ENCODE measurements around the gene ANO6. TPM values are rescaled to one million over a fixed set of nuclear protein-coding genes. Genes with fewer than 3 reads are reported as not detected.

ANO6 gene
- total and polyA plus RNA-seq, 11 donors: 9.0 to 57.2 (median 46.0) TPM

- 70 to 75% (median 72%) methylated on average over 8 of the region's 8 CpGs for WGBS, 4 donors
- DNase-seq: no peak
- peaks cover 0 to 6% (median 0%) of the 10 kb centered on the region in 12 donors for H3K9me3 ChIP-seq
- peak overlapping the region in 1 of 12 donors; percentile 53 for H3K27ac ChIP-seq
- H3K4me1 ChIP-seq: peaks cover 4 to 50% (median 15%) of the 10 kb centered on the region in 12 donors
- intact Hi-C loops (cut with DNase I): loop anchor here in 1 of 10 donors (10.0 kb wide), 1 partner anchor 61 kb away; no protein-coding TSS in a partner anchor
- ATAC-seq: no peak
- no peaks in the 10 kb centered on the region for H3K36me3 ChIP-seq
- H3K27me3 ChIP-seq: no peaks in the 10 kb centered on the region
- TF ChIP-seq POLR2A (IDR thresholded peaks at IDR 0.05) (no peak), CTCF (IDR thresholded peaks at IDR 0.05) (no peak)
- no peak overlapping the region for H3K4me3 ChIP-seq
These were observed 68.4 kb downstream of the ANO6 start for GRCh38 chr12:45284096-45284901.

- DNase-seq: no peak
- WGBS, 4 donors: 72 to 97% (median 91%) methylated on average over 2 of the region's 2 CpGs
- H3K9me3 ChIP-seq: peaks cover 0 to 6% (median 0%) of the 10 kb centered on the region in 12 donors
- no peaks in the 10 kb centered on the region for H3K36me3 ChIP-seq
- no peak overlapping the region for H3K27ac ChIP-seq
- no peaks in the 10 kb centered on the region for H3K27me3 ChIP-seq
- no peak for ATAC-seq
- H3K4me1 ChIP-seq: peaks cover 0 to 40% (median 4%) of the 10 kb centered on the region in 12 donors
- intact Hi-C loops (cut with DNase I): loop anchor here in 1 of 10 donors (10.0 kb wide), 1 partner anchor 59 kb away; no protein-coding TSS in a partner anchor
- no peak for TF ChIP-seq POLR2A (IDR thresholded peaks at IDR 0.05)
- no peak for TF ChIP-seq CTCF (IDR thresholded peaks at IDR 0.05)
- H3K4me3 ChIP-seq: no peak overlapping the region
These were observed 69.8 kb downstream of the ANO6 start for GRCh38 chr12:45285717-45286116.

GRCh38 chr12:45286621-45287020 is 70.7 kb downstream of the ANO6 start:
- ATAC-seq: no peak

More at GRCh38 chr12:45286621-45287020, 70.7 kb downstream of the ANO6 start:
- Histone ChIP-seq H3K4me3 (no peak overlapping the region), H3K9me3 (peaks cover 0 to under 1% (median 0%) of the 10 kb centered on the region in 12 donors), H3K36me3 (no peaks in the 10 kb centered on the region), H3K4me1 (peaks cover 0 to 35% (median 3%) of the 10 kb centered on the region in 12 donors), H3K27me3 (no peaks in the 10 kb centered on the region), H3K27ac (no peak overlapping the region)
- TF ChIP-seq CTCF (IDR thresholded peaks at IDR 0.05) (no peak), POLR2A (IDR thresholded peaks at IDR 0.05) (no peak)
- intact Hi-C loops (cut with DNase I): loop anchor here in 1 of 10 donors (10.0 kb wide), 1 partner anchor 58 kb away; no protein-coding TSS in a partner anchor
- WGBS, 4 donors: 94 to 98% (median 96%) methylated on average over 2 of the region's 2 CpGs
- DNase-seq: no peak
